ENCODE data around the gene OLA1. TPM values are rescaled to one million over a fixed set of nuclear protein-coding genes. Genes with fewer than 3 reads are reported as not detected.

Gene OLA1
- total and polyA plus RNA-seq, 2 donors (not counting 1 experiment from before 2014, with no cell fraction given) = 13.9 to 47.7 TPM

GRCh38 chr2:174138161-174138560, 110.2 kb downstream of the OLA1 start:
- Histone ChIP-seq H3K9me3 (ENCODE audit: control extremely low read depth in 1 of 3, control insufficient read depth in 2 of 3, insufficient read depth in 1 of 3, low read length in 2 of 3) (peaks cover 0 to 4% (median 0%) of the 10 kb centered on the region in 3 donors), H3K27ac (ENCODE audit: low read length in 2 of 2) (no peak overlapping the region), H3K4me3 (ENCODE audit: control extremely low read depth in 1 of 5, extremely low read depth in 1 of 5, insufficient read depth in 1 of 5, low read depth in 2 of 5, low read length in 4 of 5) (no peak overlapping the region), H2AFZ (ENCODE audit: insufficient read depth, low read depth, low read length, poor library complexity, severe bottlenecking) (no peak overlapping the region), H4K20me1 (ENCODE audit: control insufficient read depth, insufficient read depth, low read length, poor library complexity, severe bottlenecking) (no peaks in the 10 kb centered on the region), H3K27me3 (replicated peaks in 1 of 4; ENCODE audit: control extremely low read depth in 1 of 4, control insufficient read depth in 3 of 4, insufficient read depth in 4 of 4, low read length in 3 of 4) (no peaks in the 10 kb centered on the region), H3K79me2 (ENCODE audit: control insufficient read depth, insufficient read depth, low read length) (no peaks in the 10 kb centered on the region), H3K36me3 (replicated peaks in 1 of 2; ENCODE audit: control extremely low read depth in 1 of 2, control insufficient read depth in 1 of 2, extremely low read depth in 1 of 2, insufficient read depth in 2 of 2, low read length in 1 of 2) (peaks cover 0 to 7% of the 10 kb centered on the region in 2 experiments), H3K4me2 (replicated peaks; ENCODE audit: low read depth, low read length, poor library complexity, severe bottlenecking) (no peak overlapping the region), H3K9ac (ENCODE audit: low read length) (no peak overlapping the region), H3K4me1 (ENCODE audit: control insufficient read depth in 2 of 2, insufficient read depth in 2 of 2, low read length in 2 of 2) (no peaks in the 10 kb centered on the region)
- WGBS (ENCODE audit: insufficient coverage) = 93% methylated on average over 2 of the region's 4 CpGs
- peaks cover 3% of the 10 kb centered on the region for H3K9me3 Mint-ChIP-seq (ENCODE audit: insufficient read depth)
- TF ChIP-seq EZH2 (IDR thresholded peaks at IDR 0.05; ENCODE audit: borderline replicate concordance, insufficient read depth, low read depth, low read length, poor library complexity, severe bottlenecking) = no peak
- TF ChIP-seq CTCF (IDR thresholded peaks at IDR 0.05) = no peak
- POLR2A ChIA-PET = no interaction called here
- DNase-seq = no peak
- intact Hi-C loops (cut with micrococcal nuclease) = no loop called here
- H3K4me1 Mint-ChIP-seq = no peaks in the 10 kb centered on the region
- no peaks in the 10 kb centered on the region for H3K27me3 Mint-ChIP-seq
- CTCF ChIA-PET = interaction anchor here (1.1 kb wide), 1 partner anchor 207 kb away, joined by 3 read pairs; no protein-coding TSS in a partner anchor
- ATAC-seq (ENCODE audit: low read depth) = no peak
- no peak overlapping the region for H3K4me3 Mint-ChIP-seq
- H3K27ac Mint-ChIP-seq = no peak overlapping the region

GRCh38 chr2:174135981-174136380, 112.4 kb downstream of the OLA1 start:
- Histone ChIP-seq H3K9me3 (ENCODE audit: control extremely low read depth in 1 of 3, control insufficient read depth in 2 of 3, insufficient read depth in 1 of 3, low read length in 2 of 3) (peaks cover 0 to 4% (median 0%) of the 10 kb centered on the region in 3 donors), H3K79me2 (ENCODE audit: control insufficient read depth, insufficient read depth, low read length) (no peaks in the 10 kb centered on the region), H3K4me3 (ENCODE audit: control extremely low read depth in 1 of 5, extremely low read depth in 1 of 5, insufficient read depth in 1 of 5, low read depth in 2 of 5, low read length in 4 of 5) (no peak overlapping the region), H3K4me1 (ENCODE audit: control insufficient read depth in 2 of 2, insufficient read depth in 2 of 2, low read length in 2 of 2) (no peaks in the 10 kb centered on the region), H3K36me3 (replicated peaks in 1 of 2; ENCODE audit: control extremely low read depth in 1 of 2, control insufficient read depth in 1 of 2, extremely low read depth in 1 of 2, insufficient read depth in 2 of 2, low read length in 1 of 2) (peaks cover 0 to 7% of the 10 kb centered on the region in 2 experiments), H3K27ac (ENCODE audit: low read length in 2 of 2) (no peak overlapping the region), H3K9ac (ENCODE audit: low read length) (no peak overlapping the region), H3K4me2 (replicated peaks; ENCODE audit: low read depth, low read length, poor library complexity, severe bottlenecking) (no peak overlapping the region), H2AFZ (ENCODE audit: insufficient read depth, low read depth, low read length, poor library complexity, severe bottlenecking) (no peak overlapping the region), H3K27me3 (replicated peaks in 1 of 4; ENCODE audit: control extremely low read depth in 1 of 4, control insufficient read depth in 3 of 4, insufficient read depth in 4 of 4, low read length in 3 of 4) (no peaks in the 10 kb centered on the region), H4K20me1 (ENCODE audit: control insufficient read depth, insufficient read depth, low read length, poor library complexity, severe bottlenecking) (no peaks in the 10 kb centered on the region)
- ChIA-PET CTCF (interaction anchor here (0.6 kb wide), 1 partner anchor 207 kb away, joined by 3 read pairs; no protein-coding TSS in a partner anchor), POLR2A (no interaction called here)
- TF ChIP-seq EZH2 (IDR thresholded peaks at IDR 0.05; ENCODE audit: borderline replicate concordance, insufficient read depth, low read depth, low read length, poor library complexity, severe bottlenecking) (no peak), CTCF (IDR thresholded peaks at IDR 0.05) (no peak)
- intact Hi-C loops (cut with micrococcal nuclease) = no loop called here
- Mint-ChIP-seq H3K27ac (no peak overlapping the region), H3K9me3 (ENCODE audit: insufficient read depth) (peaks cover 3% of the 10 kb centered on the region), H3K4me1 (no peaks in the 10 kb centered on the region), H3K27me3 (no peaks in the 10 kb centered on the region), H3K4me3 (no peak overlapping the region)
- DNase-seq (no peak), ATAC-seq (ENCODE audit: low read depth) (no peak)
- WGBS (ENCODE audit: insufficient coverage) = no CpG with 5 or more reads among the region's 3 CpGs

Data from B cell (primary cell).